Astrocyte (in vitro differentiated cells and primary cell): ENCODE results near the gene MED13. TPM values are rescaled to one million over a fixed set of nuclear protein-coding genes. Genes with fewer than 3 reads are reported as not detected.

Source experiments
- DNase-seq: peaks from one replicate; pipeline ENCODE4 v3.0.0-alpha.2; 2010; ENCODE audit warnings: low read depth
- FAIRE-seq: peaks from 2 replicates; lab custom pipeline; 2011; peaks lifted over from hg19 to GRCh38; lab: Jason Lieb, UNC
- H2AFZ ChIP-seq: 2 replicates; pipeline ENCODE4 v1.6.0; 2012; ENCODE audit warnings: low read depth, low read length, inconsistent platforms
- H3K27ac ChIP-seq: 2 replicates; pipeline ENCODE4 v1.5.1; 2011; ENCODE audit warnings: low read depth, low read length, inconsistent platforms
- H3K27me3 ChIP-seq: 2 replicates; pipeline ENCODE4 v1.6.0; 2011; ENCODE audit warnings: low read length, inconsistent platforms; ENCODE audit not compliant: insufficient read depth
- H3K36me3 ChIP-seq: 2 replicates; pipeline ENCODE4 v1.5.1; 2011; ENCODE audit warnings: low read length, inconsistent platforms; ENCODE audit not compliant: insufficient read depth
- H3K4me1 ChIP-seq: 2 replicates; pipeline ENCODE4 v1.5.1; 2011; ENCODE audit warnings: low read length, inconsistent platforms; ENCODE audit not compliant: insufficient read depth
- H3K4me2 ChIP-seq: 2 replicates; pipeline ENCODE4 v1.6.0; 2012; ENCODE audit warnings: low read length, inconsistent platforms
- H3K4me3 ChIP-seq: 2 replicates; pipeline ENCODE4 v1.5.1; 2011; ENCODE audit warnings: low read depth, mild to moderate bottlenecking, low read length, inconsistent platforms; ENCODE audit not compliant: insufficient read depth
- H3K79me2 ChIP-seq: 2 replicates; pipeline ENCODE4 v1.6.0; 2012; ENCODE audit warnings: mild to moderate bottlenecking, low read length, inconsistent platforms; ENCODE audit not compliant: insufficient read depth
- H3K9ac ChIP-seq: 2 replicates; pipeline ENCODE4 v1.6.0; 2012; ENCODE audit warnings: mild to moderate bottlenecking, low read length, inconsistent platforms
- H3K9me3 ChIP-seq: 2 replicates; pipeline ENCODE4 v1.5.1; 2012; ENCODE audit warnings: low read depth, mild to moderate bottlenecking, low read length, inconsistent platforms; ENCODE audit not compliant: insufficient read depth
- H4K20me1 ChIP-seq: 2 replicates; pipeline ENCODE4 v1.6.0; 2012; ENCODE audit warnings: low read length, inconsistent platforms; ENCODE audit not compliant: insufficient read depth
- H3K27ac Mint-ChIP-seq: one replicate; pipeline ENCODE4 v1.8.0; 2021; ENCODE audit warnings: mild to moderate bottlenecking, mixed read lengths; ENCODE audit not compliant: unreplicated experiment
- H3K27me3 Mint-ChIP-seq: one replicate; pipeline ENCODE4 v1.8.0; 2021; ENCODE audit warnings: low read depth, mixed read lengths; ENCODE audit not compliant: unreplicated experiment
- H3K36me3 Mint-ChIP-seq: one replicate; pipeline ENCODE4 v1.8.0; 2021; ENCODE audit warnings: low read depth, mixed read lengths; ENCODE audit not compliant: unreplicated experiment
- H3K4me1 Mint-ChIP-seq: one replicate; pipeline ENCODE4 v1.8.0; 2021; ENCODE audit warnings: low read depth, mixed read lengths; ENCODE audit not compliant: unreplicated experiment
- H3K4me3 Mint-ChIP-seq: one replicate; pipeline ENCODE4 v1.8.0; 2021; ENCODE audit warnings: mild to moderate bottlenecking, moderate library complexity, mixed read lengths; ENCODE audit not compliant: unreplicated experiment
- H3K9me3 Mint-ChIP-seq: one replicate; pipeline ENCODE4 v1.8.0; 2021; ENCODE audit warnings: mild to moderate bottlenecking, mixed read lengths; ENCODE audit not compliant: unreplicated experiment
- EZH2 ChIP-seq: IDR thresholded peaks from 2 replicates; pipeline ENCODE4 v1.6.1; 2012; ENCODE audit warnings: mild to moderate bottlenecking, low read length, inconsistent platforms; ENCODE audit not compliant: insufficient read depth
- total RNA-seq: library from RNA; stranded (reverse); gene quantifications from 2 replicates; pipeline ENCODE4 v1.2.1, GENCODE V29; 2021
- TF ChIP-seq, protein P1 (sequence below): IDR thresholded peaks from 2 replicates; pipeline ENCODE4 v1.5.1; 2011; ENCODE audit warnings: low read depth, mild to moderate bottlenecking, inconsistent platforms, low read length, moderate library complexity; ENCODE audit not compliant: insufficient read depth

The MED13 gene
- total RNA-seq, 1 donor from 2014 or later = 55.0 TPM

DNA sequence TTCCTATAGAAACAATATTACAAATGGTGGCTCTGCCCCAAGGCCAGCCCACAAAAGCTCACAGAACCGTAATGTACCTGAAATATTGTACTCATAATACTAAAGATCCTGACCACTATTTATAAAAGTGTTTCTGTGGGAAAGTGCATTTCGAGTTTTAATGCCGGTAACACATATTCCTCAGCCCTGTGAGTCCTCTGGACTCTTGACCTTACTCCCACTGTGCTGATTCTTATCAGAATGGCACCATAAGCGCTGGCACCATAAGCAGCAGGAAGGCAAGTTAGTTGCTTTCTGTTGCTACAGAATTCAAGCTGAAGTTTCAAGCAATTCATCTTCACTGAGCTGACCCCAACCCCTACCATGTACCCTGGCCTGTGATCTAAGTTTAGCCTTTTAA lies 36.4 kb upstream of the MED13 start:
- DNase-seq = no peak
- FAIRE-seq = no peak
- peaks cover under 1% of the 10 kb centered on the region for H3K4me1 ChIP-seq
- Mint-ChIP-seq H3K36me3 (peaks cover 3% of the 10 kb centered on the region), H3K27ac (no peak overlapping the region), H3K4me1 (no peaks in the 10 kb centered on the region), H3K4me3 (no peak overlapping the region), H3K9me3 (peaks cover 2% of the 10 kb centered on the region), H3K27me3 (peaks cover 16% of the 10 kb centered on the region)
- peaks cover 4% of the 10 kb centered on the region for H3K27me3 ChIP-seq
- no peak overlapping the region for H2AFZ ChIP-seq
- TF ChIP-seq, protein P1, sequence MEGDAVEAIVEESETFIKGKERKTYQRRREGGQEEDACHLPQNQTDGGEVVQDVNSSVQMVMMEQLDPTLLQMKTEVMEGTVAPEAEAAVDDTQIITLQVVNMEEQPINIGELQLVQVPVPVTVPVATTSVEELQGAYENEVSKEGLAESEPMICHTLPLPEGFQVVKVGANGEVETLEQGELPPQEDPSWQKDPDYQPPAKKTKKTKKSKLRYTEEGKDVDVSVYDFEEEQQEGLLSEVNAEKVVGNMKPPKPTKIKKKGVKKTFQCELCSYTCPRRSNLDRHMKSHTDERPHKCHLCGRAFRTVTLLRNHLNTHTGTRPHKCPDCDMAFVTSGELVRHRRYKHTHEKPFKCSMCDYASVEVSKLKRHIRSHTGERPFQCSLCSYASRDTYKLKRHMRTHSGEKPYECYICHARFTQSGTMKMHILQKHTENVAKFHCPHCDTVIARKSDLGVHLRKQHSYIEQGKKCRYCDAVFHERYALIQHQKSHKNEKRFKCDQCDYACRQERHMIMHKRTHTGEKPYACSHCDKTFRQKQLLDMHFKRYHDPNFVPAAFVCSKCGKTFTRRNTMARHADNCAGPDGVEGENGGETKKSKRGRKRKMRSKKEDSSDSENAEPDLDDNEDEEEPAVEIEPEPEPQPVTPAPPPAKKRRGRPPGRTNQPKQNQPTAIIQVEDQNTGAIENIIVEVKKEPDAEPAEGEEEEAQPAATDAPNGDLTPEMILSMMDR = no peak
- no peak for TF ChIP-seq EZH2
- H3K36me3 ChIP-seq = no peaks in the 10 kb centered on the region
- H3K4me3 ChIP-seq = no peak overlapping the region
- H3K9ac ChIP-seq = no peak overlapping the region
- no peak overlapping the region for H3K4me2 ChIP-seq
- no peaks in the 10 kb centered on the region for H4K20me1 ChIP-seq
- H3K27ac ChIP-seq = no peak overlapping the region
- H3K79me2 ChIP-seq = no peaks in the 10 kb centered on the region
- H3K9me3 ChIP-seq = no peaks in the 10 kb centered on the region

DNA sequence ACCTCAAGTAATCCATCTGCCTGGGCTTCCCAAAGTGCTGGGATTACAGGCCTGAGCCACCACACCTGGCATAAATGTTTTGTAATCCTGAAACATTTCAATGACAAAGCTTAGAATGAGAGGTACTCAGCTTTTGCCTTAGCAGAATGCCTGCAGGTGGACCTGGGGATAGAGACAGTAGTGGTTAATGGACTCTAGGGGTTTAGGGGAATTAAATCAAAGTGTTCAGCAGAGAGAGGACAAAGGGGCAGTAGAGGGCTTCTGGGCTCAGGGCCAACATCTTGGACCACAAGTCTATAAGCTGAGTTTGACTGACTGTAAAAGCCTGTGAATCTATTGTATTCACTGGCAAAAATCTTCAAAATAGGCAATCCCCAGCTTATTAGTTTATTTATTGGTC lies 36.0 kb upstream of the MED13 start:
- Histone ChIP-seq H3K9me3 (no peaks in the 10 kb centered on the region), H3K27ac (no peak overlapping the region), H3K36me3 (no peaks in the 10 kb centered on the region), H3K4me1 (peaks cover 4% of the 10 kb centered on the region), H3K4me3 (no peak overlapping the region), H4K20me1 (no peaks in the 10 kb centered on the region), H3K9ac (no peak overlapping the region), H2AFZ (no peak overlapping the region), H3K79me2 (no peaks in the 10 kb centered on the region), H3K27me3 (peaks cover 4% of the 10 kb centered on the region), H3K4me2 (no peak overlapping the region)
- Mint-ChIP-seq H3K4me1 (no peaks in the 10 kb centered on the region), H3K36me3 (peaks cover 3% of the 10 kb centered on the region), H3K9me3 (no peaks in the 10 kb centered on the region), H3K4me3 (no peak overlapping the region), H3K27me3 (peaks cover 12% of the 10 kb centered on the region), H3K27ac (no peak overlapping the region)
- TF ChIP-seq, protein P1 = no peak
- TF ChIP-seq EZH2 = no peak
- DNase-seq (no peak), FAIRE-seq (no peak)

DNA sequence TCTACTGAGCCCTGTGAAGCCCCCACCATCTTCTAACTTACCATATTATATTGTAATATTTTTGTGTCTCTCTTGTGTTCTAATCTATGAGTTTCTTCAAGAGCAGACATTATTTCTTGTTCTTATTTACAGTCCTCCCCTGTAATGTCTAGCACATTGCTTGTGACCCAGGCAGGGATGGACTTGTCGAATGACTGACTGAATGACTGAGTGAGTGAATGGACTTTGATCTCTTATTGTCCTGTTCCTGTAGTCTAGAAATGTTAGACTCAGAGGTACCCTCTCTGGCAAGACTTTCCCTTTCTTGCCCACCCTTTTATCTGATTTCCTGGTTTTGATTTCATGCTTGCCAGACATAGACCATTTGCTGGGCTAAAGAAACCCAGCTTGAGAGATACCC lies 35.0 kb upstream of the MED13 start:
- Histone ChIP-seq H3K79me2 (no peaks in the 10 kb centered on the region), H2AFZ (no peak overlapping the region), H3K27me3 (no peaks in the 10 kb centered on the region), H3K4me3 (no peak overlapping the region), H3K27ac (no peak overlapping the region), H3K9me3 (no peaks in the 10 kb centered on the region), H3K36me3 (no peaks in the 10 kb centered on the region), H3K4me1 (peaks cover 7% of the 10 kb centered on the region), H4K20me1 (no peaks in the 10 kb centered on the region), H3K4me2 (no peak overlapping the region), H3K9ac (no peak overlapping the region)
- Mint-ChIP-seq H3K4me3 (no peak overlapping the region), H3K27ac (no peak overlapping the region), H3K36me3 (peaks cover 3% of the 10 kb centered on the region), H3K27me3 (peaks cover 8% of the 10 kb centered on the region), H3K4me1 (no peaks in the 10 kb centered on the region), H3K9me3 (no peaks in the 10 kb centered on the region)
- TF ChIP-seq EZH2 = no peak
- TF ChIP-seq, protein P1 = no peak
- no peak for DNase-seq
- FAIRE-seq = no peak
